ENCODE results near the gene LGI2. TPM values are rescaled to one million over a fixed set of nuclear protein-coding genes. Genes with fewer than 3 reads are reported as not detected.
A peak's percentile ranks its signal among the peaks of the same experiment; 100 is the strongest.

The LGI2 gene
- total and polyA plus RNA-seq, 2 experiments from 2014 or later = 0.63 to 8.0 TPM

- H3K27me3 ChIP-seq (ENCODE audit: insufficient read depth) = no peaks in the 10 kb centered on the region
- Mint-ChIP-seq H3K4me1 (no peaks in the 10 kb centered on the region), H3K36me3 (ENCODE audit: low read depth) (no peaks in the 10 kb centered on the region), H3K27me3 (ENCODE audit: insufficient read depth, low read depth, poor library complexity) (peaks cover 10% of the 10 kb centered on the region), H3K27ac (no peak overlapping the region), H3K9me3 (peaks cover 7% of the 10 kb centered on the region; the same call in 1 of the 3 replicates), H3K4me3 (no peak overlapping the region)
- H2AFZ ChIP-seq = no peak overlapping the region
- no peaks in the 10 kb centered on the region for H3K79me2 ChIP-seq (replicated peaks; ENCODE audit: insufficient read depth)
- ATAC-seq = no peak
- no peak overlapping the region for H3K27ac ChIP-seq (ENCODE audit: low read depth)
- no peaks in the 10 kb centered on the region for H3K36me3 ChIP-seq (ENCODE audit: insufficient read depth)
- TF ChIP-seq STAT1 (IDR thresholded peaks at IDR 0.05; ENCODE audit: unreplicated experiment) = no peak
- no peak for TF ChIP-seq CREB1 (CRISPR knock-in tag; IDR thresholded peaks at IDR 0.05; ENCODE audit: low read depth)
- peak; percentile 98 for TF ChIP-seq ZNF331 (CRISPR knock-in tag; IDR thresholded peaks at IDR 0.05; ENCODE audit: low read depth)
- no peak for TF ChIP-seq ZNF114 (CRISPR knock-in tag; IDR thresholded peaks at IDR 0.05)
- no peaks in the 10 kb centered on the region for H4K20me1 ChIP-seq (replicated peaks; ENCODE audit: insufficient read depth)
- H3K9me2 ChIP-seq (ENCODE audit: insufficient read depth) = no peaks in the 10 kb centered on the region
- H3K4me1 ChIP-seq (ENCODE audit: insufficient read depth) = no peaks in the 10 kb centered on the region
- DNase-seq (ENCODE audit: low spot score) = no peak
- H3F3A ChIP-seq (replicated peaks; ENCODE audit: low read depth) = no peaks in the 10 kb centered on the region
- H3K4me2 ChIP-seq = no peak overlapping the region
- no peak overlapping the region for H3K4me3 ChIP-seq
These were observed 47.8 kb upstream of the LGI2 start for GRCh38 chr4:25078523-25078922.

- H3K9me2 ChIP-seq (ENCODE audit: insufficient read depth) = no peaks in the 10 kb centered on the region
- H4K20me1 ChIP-seq (replicated peaks; ENCODE audit: insufficient read depth) = no peaks in the 10 kb centered on the region
- H3K4me1 ChIP-seq (ENCODE audit: insufficient read depth) = no peaks in the 10 kb centered on the region
- no peaks in the 10 kb centered on the region for H3K4me1 Mint-ChIP-seq
- no peak overlapping the region for H3K4me3 ChIP-seq
- H3K27me3 ChIP-seq (ENCODE audit: insufficient read depth) = no peaks in the 10 kb centered on the region
- ATAC-seq (no peak), DNase-seq (ENCODE audit: low spot score) (no peak)
- H3K27me3 Mint-ChIP-seq (ENCODE audit: insufficient read depth, low read depth, poor library complexity) = peaks cover 7% of the 10 kb centered on the region
- H3K79me2 ChIP-seq (replicated peaks; ENCODE audit: insufficient read depth) = no peaks in the 10 kb centered on the region
- no peaks in the 10 kb centered on the region for H3K36me3 ChIP-seq (ENCODE audit: insufficient read depth)
- no peaks in the 10 kb centered on the region for H3K36me3 Mint-ChIP-seq (ENCODE audit: low read depth)
- no peak overlapping the region for H2AFZ ChIP-seq
- peaks cover 7% of the 10 kb centered on the region; the same call in 1 of the 3 replicates for H3K9me3 Mint-ChIP-seq
- H3K4me2 ChIP-seq = no peak overlapping the region
- H3F3A ChIP-seq (replicated peaks; ENCODE audit: low read depth) = no peaks in the 10 kb centered on the region
- no peak overlapping the region for H3K4me3 Mint-ChIP-seq
- no peak overlapping the region for H3K27ac Mint-ChIP-seq
- no peak overlapping the region for H3K27ac ChIP-seq (ENCODE audit: low read depth)
- TF ChIP-seq POLR2AphosphoS5 (IDR thresholded peaks at IDR 0.05; ENCODE audit: low read depth) (no peak), CTCF (conservative IDR thresholded peaks at IDR 0.05; ENCODE audit: low read depth in 2 of 2) (no peak), EZH2phosphoT487 (IDR thresholded peaks at IDR 0.05; ENCODE audit: unreplicated experiment) (no peak), JUNB (IDR thresholded peaks at IDR 0.05; ENCODE audit: unreplicated experiment) (no peak), EZH2 (IDR thresholded peaks at IDR 0.05; ENCODE audit: low read depth, unreplicated experiment) (no peak), ETS1 (IDR thresholded peaks at IDR 0.05) (no peak), CREB1 (CRISPR knock-in tag; IDR thresholded peaks at IDR 0.05; ENCODE audit: low read depth) (no peak), STAT1 (IDR thresholded peaks at IDR 0.05; ENCODE audit: unreplicated experiment) (no peak), ZNF114 (CRISPR knock-in tag; IDR thresholded peaks at IDR 0.05) (no peak), ZNF462 (CRISPR knock-in tag; IDR thresholded peaks at IDR 0.05) (no peak), ZNF331 (CRISPR knock-in tag; IDR thresholded peaks at IDR 0.05; ENCODE audit: low read depth) (no peak)
These were observed 46.1 kb upstream of the LGI2 start for GRCh38 chr4:25076625-25077398.
